Activated naive CD4-positive, alpha-beta T cell (primary cell): ENCODE data around the gene JAK1.
"Not testable (repeated sequence)": the region's sequence is repeated elsewhere in the genome, so short reads cannot be mapped to it uniquely, and the experiment has no call there.

Experiments used
- DNase-seq, 4 experiments: peaks; one replicate each; lab custom pipeline; 2025; lab: John Stamatoyannopoulos, UW

Gene JAK1

DNA sequence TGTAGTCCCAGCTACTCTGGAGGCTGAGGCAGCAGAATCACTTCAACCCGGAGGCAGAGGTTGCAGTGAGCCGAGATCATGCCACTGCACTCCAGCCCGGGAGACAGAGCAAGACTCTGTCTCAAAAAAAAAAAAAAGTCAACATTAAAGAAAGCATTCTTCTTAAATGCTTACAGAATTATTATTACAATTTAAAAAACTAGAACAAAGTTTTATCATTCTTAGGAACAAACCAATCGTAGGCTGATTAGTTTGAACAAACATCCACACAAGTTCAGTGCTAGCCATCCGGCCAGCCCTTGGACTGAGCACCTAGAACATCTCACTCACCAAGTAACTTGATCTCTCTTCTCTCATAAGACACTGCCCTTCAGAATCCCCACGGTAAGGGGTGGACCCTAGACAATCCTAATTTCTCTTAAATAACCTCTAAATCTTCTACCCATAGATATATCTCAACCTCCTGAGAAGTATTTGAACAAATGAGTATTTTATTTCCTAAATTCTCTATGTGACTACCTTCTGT is 16.0 kb downstream of the JAK1 start:
- no peak for DNase-seq

DNA sequence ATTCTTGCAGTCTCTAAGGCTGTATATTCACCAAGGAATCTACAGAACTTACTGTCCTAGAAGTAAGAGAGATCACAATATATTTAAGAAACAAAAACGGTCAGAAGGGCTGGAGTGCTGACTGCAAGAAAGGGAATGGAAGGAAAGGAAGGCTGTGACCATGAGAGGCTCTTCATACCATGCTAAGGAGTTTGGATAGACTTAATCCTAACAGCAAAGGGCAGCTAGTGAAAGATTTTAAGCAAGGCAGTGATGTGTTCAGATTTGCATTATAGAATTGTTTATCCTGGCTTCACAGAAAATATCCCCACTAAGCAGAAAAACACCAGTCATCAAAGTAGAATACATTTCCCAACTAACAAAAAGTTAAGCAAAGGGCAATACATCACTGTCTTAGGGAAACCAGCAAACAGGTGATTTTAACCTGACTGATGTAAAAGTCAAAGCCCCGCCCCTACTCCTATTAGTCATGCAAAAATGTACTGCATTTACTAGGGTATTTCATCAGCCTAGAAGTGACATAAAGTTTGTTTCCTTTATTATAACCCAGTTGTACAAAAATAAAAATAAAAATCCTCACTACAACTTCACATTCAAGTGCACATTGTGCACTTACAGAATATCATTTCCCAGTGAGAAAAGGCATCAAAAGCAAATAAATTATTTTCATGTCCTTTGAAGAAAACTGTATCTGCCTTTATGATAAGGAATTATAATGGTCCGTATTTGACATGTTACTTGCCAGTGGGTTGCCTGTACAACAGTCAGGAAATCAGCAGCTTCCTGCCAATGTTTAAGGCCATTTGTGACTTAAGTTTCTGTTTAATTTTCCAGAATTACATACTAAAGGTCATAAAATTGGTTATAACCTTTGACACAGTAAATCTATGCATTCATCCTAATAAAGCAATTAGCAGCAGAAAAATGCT is 17.2 kb downstream of the JAK1 start:
- DNase-seq: no peak

DNA sequence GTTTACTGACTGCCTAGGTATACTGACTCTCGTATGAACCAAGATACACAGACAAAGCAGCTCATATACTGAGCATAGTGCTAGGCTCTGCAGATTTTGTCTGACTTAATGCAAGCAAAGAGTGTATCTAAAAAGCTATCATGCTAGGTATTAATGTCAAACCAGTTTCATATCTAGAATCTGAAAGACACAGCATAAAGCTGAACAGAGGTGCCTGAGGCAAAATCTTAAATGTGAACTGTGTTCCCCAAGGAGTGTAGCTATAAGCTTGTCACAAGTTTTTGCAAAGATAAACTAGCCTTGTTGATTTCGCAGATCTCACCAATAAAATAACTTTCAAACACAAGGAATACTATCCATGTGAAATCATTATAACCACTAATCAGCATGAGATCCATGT is 18.1 kb downstream of the JAK1 start:
- DNase-seq: no peak

DNA sequence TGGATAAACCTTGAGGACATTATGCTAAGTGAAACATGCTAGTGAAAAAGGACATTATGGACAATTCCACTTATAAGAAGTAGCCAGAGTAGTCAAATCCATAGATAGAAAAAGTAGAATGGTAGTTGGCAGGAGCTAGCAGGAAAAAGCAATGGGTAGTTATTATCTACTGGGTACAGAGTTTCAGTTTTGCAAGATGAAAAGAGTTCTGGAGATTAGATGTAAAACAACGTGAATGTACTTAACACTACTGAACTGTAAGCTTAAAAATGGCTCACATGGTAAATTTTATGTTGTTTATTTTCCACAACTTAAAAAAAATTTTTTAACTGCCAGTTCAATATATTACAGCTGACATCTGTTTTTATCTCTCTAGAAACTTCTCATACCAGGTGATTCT is 19.4 kb downstream of the JAK1 start:
- no peak for DNase-seq

DNA sequence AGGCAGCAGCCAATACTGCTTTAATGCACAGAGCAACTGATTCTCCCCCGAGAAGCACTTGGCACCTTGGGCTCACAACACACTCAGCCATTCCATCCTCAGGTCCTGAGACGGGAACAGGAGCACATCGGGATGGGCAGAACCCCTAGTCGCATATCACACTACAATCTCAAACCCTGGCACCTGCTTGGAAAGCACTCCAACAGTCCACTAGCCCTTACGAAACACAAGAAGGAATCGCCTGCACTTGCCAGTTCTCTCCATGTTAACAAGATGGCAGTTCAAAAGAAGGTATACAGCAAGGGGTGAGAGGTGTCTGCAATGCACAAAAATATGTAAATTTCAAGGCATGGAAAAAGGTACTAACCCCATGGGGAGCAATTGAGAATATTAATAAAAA is 21.4 kb downstream of the JAK1 start:
- DNase-seq: no peak

DNA sequence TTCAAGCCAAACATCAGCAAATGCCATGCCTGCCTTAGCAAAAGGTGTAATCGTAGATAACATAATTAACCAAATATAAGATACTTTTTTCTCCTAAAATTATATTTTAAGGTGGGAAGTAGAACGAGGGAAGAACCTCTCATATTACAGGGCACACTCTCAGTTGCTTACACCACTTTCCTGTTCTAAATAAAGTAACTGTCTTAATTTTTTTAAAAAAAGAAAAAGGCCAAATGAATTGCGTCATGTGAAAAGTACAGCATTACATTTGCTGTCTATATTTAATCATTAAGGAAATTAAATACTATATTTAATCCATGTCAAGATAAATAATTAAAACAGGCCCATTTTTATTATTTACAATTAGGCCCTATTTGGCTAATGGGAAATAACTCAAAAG is 23.7 kb downstream of the JAK1 start:
- DNase-seq: no peak

DNA sequence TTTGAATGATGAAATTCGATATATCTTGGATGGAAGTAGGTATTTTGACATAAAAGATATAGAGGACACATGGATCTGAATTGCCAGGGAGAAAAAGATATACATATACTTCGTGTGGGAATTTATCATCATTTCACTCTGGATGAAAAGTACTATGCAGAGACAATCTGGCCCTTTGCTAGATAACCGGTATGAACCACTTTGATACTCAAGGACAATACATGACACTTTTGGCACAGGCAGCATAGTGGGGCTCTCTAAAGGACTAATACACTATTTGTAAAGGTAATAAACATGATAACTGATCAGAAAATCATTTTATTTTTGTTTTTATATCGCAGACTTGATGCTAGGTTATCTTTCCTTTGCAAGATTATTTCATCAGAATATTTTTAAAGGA is 24.2 kb downstream of the JAK1 start:
- no peak for DNase-seq

DNA sequence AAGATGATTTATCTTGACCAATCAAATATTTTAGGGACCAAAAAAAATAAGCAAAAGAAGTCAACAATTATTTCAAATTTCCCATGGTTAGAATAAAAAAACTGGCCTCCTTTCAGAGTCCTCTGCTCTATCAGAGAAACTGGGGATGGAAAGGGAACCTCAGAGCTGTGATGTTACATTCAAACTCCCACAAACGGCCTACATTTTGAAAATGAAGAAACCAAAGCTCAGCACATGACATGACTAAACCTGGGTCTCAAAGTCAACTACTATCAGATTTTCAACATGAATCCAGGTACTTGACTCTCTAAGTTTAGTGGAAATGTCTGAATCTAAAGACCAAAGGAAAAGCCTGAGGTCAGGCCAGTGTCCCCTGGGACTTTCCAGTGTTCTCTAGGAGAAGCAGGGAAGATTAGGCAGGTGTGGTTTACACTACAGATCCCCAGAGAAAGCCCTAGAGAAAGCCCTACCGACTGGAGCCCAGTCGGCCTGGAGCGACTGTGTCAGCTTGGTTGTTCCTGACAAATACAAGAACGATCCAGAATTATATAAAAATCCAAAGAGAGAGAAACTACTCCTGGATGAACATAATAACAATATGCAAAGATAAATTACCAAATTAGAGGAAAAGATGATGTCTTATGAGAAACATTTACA is 24.8 kb downstream of the JAK1 start:
- DNase-seq: no peak

DNA sequence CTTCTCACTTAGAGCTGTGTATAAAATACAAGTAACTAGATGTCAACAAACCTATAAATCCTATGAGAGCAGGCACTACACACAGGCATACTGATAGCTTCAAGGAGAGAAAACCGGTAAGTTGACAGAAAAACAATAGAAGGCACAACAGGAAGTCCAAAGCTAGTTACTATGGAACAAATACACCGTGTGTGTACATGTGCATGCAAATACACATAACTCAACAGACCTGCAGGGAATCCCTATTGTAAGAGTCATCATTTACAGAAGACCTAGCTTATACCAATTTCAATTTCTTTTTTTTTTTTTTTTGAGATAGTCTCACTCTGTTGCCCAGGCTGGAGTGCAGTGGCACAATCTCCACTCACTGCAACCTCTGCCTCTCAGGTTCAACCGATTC is 26.3 kb downstream of the JAK1 start:
- DNase-seq: no peak

DNA sequence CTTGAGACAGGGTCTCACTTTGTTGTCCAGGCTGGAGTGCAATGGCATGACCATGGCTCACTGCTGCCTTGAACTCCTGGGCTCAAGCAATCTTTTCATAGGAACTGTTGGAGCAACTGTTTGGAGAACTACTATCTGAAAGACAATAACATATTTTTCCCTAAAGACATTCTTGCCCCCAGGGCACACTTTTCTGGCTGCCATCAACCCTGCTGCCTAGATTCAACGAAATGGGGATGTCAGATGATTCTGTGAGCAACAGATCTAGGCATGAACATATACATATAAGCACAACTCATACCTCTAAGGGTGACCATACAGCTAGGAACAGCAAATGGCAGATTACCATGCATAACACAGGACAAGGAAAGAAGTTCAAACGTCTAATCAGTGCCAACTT is 27.4 kb downstream of the JAK1 start:
- no peak for DNase-seq

DNA sequence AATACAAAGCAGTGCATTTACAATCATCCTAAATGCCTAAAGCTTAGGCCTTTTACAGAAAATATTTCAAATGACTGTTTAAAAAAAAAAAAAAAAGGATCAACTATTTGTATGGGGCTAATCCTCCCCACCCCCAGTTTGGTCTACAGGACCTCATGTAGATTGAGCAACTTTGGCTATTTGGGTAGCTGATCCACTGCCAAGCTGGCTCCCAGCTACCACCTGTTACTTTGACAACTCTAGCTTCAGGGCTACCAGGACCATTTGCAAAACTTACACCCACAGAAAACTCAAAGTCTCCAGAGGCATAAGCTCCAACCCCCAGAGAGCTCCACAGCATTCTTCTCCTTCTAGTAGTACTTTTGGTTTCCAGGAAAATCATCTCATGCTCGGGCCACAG is 29.4 kb downstream of the JAK1 start:
- DNase-seq: no peak

DNA sequence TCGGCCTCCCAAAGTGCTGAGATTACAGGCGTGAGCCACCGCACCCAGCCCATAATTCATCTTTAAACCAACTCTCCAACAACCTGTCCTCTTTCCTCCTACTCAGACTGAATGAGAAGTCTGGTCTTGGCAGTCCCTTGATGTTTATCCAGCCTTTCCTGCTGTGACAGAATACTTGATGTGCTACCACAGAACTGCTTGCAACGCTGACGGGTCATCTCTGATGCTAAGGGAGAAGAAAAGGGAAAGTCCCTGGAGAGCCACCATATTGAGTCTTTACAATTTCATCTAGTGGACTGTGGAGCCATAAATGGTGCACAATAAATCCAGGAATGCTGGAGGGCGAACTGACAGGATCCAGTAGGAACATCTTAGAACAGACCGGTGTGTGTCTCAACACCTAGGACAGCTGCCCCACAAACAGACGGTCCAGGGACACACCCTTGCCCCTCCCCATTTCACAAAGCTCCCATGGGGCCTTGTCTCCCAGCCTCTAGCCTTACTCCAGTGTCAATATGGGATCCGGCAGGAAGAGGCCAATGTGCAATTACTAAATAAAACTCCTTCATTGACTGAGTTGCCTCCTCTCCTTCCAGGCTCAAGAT is 30.7 kb downstream of the JAK1 start:
- DNase-seq: no peak

DNA sequence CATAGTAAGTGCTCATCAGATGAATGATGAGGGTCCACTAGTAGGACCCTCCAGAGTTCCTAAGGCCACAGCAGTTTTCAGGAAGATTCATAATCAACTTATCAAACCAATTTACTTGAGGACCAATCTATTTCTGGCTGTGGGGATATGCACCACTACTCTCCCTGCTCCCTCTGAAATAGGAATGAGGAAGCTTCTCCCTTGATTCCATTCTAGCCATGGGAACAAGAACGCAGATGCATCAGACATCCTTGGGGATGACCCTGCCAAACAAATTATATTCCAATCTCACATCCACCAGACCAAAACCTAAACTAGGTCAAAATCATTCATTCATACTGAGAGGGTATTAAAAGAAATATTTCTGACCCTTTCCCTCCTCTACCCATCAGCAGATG is 31.5 kb downstream of the JAK1 start:
- DNase-seq: no peak

DNA sequence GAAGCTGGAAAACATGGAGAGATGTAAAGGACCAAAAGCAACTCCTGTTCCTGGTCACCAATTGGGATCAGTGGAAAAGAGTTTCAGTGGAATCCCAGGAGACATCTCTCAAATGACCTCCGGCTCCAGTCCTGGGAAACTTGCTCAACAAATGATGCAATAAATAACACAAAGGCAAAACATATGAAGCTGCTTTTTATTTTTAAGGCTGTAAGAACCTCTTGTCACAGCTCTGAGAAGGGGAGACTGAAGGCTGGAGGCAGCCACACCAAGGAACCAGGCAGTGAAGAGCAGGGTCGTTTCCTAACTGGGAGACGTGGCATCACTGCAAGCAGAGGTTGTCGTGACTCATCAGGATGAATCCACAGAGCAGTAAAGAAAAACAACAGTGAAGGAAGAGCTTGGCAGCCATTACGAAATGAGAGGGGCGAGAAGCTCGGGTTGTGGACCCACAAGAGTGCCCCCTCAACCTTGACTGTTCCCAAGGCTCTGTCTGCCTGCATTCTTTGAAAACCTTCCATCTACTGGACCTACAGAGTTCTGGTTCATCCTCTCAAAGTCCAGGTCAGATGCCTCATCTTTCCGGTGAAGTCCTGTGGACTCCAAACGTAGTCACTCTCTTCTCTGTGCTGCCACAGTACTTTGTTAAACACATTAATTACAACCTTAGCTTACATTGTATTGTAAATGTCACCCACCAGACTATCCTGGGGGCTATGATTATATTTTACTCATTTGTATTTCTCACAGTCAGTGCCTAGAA is 32.1 kb downstream of the JAK1 start:
- DNase-seq: no peak

DNA sequence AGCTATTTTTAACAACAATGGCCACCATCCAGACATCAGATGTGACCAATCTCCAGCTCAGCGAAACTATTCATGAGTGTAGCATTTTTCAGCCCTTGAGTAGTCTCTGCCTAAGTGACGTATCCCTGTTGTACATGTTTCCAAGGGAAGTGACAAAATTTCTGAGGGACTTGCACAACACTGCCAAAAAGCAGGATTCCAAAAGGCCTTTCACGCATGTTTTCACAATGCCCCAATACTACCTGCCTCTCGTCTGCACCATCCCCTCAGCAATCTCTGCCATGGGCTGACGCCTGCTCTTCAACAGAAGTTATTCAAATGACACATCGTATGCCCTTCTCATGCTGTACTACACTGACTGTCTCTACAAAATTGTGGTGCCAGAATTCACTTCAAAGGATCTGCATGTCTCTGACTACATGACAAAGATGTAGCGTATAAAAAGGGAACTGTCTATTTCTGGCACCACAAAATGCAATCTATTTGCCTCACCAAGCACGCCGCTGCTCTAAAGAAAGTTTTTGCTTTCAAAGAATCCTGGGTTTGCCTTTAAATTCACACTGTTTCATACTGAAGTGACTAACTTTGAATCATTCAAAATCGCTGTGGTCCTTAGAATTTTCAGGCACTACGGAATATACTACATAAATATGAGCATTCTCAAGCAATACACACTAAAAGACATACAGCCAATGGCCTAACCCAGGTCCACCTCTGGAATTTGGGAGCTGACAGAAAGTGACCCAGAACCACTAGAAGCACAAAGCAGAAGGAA is 32.9 kb downstream of the JAK1 start:
- DNase-seq: no peak

DNA sequence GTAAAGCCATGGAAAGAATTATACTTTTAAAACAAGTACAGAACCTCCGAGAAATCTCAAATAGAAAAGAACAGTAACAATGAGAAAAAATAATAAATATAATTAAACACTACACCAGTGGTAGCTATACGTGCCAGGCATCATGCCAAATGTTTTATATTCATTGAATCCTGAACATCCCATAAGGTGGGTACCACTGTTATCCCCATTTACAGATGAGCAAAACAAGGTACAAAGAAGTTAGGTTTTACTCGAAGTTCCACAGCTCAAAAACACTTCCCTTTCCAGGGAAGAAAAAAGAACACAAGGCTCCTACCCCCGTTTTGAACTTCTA is 33.4 kb downstream of the JAK1 start:
- no peak for DNase-seq

DNA sequence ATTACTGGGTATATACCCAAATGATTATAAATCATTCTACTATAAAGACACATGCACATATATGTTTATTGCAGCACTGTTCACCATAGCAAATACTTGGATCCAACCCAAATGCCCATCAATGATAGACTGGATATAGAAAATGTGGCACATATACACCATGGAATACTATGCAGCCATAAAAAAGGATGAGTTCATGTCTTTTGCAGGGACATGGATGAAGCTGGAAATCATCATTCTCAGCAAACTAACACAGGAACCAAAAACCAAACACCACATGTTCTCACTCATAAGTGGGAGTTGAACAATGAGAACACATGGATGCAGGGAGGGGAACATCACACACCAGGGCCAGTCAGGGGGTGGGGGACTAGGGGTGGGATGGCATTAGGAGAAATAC is 35.7 kb downstream of the JAK1 start:
- not testable (repeated sequence) for DNase-seq

DNA sequence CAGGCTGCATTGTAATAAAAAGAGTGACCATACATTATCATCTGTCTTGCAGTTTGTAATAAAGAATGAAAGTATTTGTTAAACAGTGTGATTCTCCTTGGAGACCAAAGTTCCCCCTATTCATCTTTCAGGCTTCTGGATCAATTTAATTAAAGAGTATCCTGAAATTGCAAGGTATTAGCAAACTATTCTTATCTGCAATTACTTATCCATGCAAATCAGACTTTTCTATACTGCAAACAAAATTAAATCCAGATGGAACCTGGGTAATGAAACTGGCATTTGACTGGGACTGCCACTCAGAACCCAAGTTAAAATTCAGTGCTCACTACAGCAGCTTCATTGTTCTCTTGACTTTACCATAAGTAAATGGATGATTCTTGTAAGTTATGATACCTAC is 37.1 kb downstream of the JAK1 start:
- no peak for DNase-seq

DNA sequence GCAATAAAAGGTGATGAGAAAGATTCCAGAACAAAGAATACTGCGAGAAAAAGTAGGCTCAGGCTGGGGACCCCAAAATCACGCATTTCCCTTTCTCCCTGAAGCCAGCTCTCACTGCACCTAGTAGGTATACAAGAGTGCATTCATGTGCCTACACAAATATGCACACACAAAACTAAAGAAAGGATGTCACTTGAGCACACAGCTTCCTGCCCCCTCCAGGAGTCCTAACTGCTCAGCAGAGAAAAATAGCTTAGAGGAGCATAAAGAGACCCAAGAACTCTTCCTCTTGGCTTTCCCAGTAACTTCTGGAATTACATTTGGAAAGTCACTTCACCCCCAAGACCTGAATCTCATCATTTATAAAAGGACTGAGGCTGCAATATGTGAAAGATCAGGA is 38.0 kb downstream of the JAK1 start:
- no peak for DNase-seq

DNA sequence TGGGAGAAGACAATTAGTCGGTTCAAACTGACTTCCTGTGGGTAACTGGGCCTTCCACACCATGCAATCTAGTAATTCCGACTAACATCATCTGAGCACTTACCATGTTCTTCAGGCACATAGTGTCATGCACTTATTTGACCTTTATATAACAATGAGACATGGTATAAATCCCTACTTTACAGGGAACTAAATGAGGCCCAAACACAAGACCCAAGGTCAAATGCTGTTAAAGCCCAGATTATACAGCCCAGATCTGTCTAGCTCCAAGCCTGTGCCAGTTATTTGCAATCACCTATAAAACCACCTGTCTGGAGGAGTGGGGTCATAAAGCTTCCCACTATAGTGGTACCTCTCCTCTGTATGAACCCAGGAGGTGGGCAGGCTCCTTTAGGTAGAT is 40.8 kb downstream of the JAK1 start:
- no peak for DNase-seq

DNA sequence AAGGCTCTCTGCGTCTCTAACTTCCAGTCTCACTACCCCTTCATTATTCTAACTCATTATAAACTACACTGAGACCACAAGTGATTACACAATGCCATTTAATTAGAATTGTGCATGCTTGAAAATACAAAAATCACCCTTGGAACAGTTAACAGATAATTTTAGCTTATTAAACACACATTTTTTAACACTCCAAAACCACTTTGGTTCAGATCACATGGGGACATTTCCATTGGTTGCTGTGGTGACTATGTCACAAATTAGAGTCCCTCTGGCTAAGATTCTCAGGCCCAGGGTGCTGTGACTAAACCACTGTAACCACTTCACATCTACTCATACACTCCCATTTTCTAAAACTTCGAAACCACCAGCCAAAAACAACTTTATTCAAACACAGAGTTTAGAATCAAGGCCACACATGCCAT is 43.0 kb downstream of the JAK1 start:
- no peak for DNase-seq

DNA sequence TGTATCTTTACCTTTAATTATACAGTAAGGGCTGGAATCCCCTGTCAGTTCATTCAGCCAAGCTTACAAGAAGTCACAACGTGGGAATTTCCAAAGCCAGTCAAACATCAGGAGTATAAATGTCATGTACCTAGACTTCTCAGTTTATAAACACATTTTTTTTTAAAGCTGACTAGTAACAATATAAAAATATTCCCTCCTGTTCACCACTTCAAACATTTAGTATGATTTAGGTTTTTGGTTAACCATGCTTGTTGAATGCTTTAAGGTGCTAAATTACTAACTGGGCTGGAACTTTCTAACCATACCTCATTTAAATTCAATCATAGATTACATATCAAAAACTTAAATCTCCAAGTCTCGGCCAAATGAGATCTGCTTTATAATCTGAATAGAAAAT is 44.0 kb downstream of the JAK1 start:
- DNase-seq: no peak
